CMK (cell line): ENCODE results near the gene STXBP4.

Experiments used
- DNase-seq: peaks from one replicate; pipeline ENCODE4 v3.0.0-alpha.2; 2010; ENCODE audit warnings: low read depth

Gene STXBP4

DNA sequence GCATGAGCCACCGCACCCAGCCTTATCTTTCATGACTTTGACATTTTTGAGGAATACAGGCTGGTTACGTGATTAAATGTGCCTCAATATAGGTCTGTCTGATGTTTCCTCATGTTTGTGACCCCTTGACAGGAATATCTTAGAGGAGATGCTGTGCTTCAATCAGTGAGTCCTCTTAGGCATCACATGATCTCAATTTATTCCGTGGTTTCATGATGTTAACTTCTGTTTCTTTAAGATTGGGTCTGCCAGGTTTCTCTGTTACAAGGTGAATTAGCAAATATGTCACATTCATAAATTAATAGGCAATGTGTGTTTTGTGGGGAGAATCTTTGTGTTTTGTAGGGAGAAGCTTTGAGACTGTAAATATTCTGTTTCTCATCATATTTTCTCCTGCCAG, 3.3 kb downstream of the STXBP4 start:
- no peak for DNase-seq

DNA sequence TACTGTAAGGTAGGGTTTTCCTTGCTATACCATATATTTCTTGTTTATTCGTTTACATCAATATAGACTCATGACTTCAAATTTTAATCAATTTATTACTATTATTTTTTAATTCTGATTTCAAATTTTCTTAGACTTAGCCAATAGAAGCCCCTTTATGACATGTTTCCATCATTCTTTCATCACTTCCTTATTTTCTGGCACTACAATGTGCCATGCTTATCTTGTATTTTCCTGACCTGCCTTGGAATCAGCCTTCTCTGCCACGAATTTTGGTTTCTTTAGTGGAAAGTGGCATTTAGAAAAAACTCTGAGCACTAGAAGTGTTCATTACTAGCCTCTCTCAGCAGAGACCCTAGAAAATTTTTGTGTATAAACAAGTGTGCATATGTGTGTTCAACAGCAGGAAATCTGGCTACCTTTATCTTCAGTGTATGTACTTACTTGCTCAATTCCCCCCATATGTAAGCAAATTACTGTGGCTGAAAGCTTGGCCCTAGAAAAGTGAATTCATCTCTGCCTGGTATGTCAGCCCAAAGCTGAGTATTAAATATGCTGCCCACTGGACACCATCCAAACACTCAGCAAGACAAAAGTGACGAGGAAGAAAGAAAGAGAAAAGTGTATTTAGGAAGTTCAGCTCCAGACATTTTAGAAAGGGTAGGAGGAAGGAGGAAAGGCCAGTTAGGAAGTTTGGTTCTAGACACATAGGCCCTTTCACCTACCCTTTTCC, 4.0 kb downstream of the STXBP4 start:
- no peak for DNase-seq

DNA sequence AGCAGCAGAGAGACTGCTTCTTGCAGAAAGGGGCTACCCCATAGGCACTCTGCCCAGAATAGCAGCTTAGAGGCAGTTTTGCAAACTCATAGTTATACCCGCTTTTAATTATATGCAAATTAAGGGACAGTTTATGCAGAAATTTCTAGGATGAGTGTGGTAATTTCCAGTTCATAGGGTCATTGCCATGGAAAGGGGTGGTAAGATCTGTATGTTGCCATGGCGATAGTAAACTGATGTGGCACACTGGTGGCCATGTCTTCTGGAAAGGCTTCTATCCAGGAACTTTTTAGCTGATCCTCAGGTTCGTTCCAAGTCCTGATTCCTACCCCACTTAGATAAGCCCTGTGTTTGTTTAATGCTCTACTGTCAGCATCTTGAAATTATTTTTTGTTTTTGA, 6.2 kb downstream of the STXBP4 start:
- no peak for DNase-seq

DNA sequence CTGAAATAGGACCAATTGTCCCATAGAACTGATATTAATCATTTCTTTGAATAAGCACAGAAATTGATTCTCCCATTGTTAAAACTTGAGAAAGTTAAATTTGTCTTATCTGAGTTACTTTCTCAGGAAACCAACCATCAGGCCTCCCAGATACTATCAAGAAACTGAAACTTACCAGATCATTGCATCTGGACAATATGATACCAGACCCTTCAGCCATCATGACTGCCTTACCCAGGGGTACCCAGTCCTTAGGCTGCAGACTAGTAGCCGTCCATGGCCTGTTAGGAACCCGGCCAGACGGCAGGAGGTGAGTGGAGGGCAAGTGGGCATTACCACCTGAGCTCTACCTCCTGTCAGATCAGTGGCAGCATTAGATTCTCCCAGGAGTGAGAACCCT, 7.8 kb downstream of the STXBP4 start:
- DNase-seq: no peak

DNA sequence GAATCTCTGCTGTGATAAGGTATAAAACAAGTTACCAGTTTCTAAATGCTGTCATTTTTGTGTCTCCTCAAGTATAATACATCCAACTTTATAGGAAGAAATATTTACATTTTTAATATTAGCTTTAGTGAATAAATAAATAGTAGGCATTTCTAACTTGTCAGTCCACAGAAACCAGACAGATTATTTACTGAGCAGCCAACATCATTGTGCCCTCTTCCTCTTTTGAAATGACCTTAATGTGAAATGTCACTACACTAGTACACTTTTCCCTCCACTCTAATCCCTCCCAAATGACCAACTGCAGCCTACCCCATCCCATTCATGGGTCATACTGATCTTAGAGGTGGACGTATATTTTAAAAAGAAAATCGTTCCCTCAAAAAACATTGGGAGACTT, 9.2 kb downstream of the STXBP4 start:
- DNase-seq: no peak

DNA sequence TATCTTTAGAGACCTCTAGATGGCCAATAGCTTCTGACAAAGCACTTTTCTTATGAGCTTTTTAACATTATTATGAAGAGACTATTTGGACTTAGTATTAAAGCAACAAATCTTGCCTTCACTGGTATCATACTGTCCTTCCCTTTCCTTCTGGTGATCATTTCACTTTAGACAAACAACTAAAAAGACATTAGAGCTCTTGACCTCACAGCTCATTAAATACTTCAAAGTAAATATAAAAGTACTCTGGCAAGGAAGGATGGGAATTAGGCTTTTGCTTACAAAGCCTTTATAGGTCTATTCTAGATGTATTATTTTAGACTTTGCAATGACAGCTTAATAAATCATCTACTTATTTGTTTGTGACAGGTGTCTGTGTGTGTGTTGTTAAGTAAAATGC, 11.1 kb downstream of the STXBP4 start:
- DNase-seq: no peak

DNA sequence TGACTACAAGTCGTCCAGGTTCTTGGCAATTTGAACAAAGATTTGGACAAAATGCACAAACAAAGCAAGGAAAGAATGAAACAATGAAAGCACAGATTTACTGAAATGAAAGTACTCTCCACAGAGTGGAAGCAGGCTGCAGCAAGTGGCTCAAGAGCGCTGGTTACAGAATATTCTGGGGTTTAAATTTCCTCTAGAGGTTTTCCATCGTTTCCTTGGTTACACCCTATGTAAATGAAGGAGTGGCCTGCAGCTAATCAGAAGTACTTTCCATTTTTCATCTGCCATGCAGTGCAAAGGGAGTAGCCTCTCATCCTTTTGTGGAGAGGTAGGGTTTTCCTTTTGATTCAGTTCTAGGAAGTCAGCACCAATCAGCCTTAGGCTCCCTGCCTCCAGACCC, 11.8 kb downstream of the STXBP4 start:
- DNase-seq: no peak

- DNase-seq: no peak
These were observed 13.8 kb downstream of the STXBP4 start for GRCh38 chr17:54982399-54982798.

- no peak for DNase-seq
These were observed 14.7 kb downstream of the STXBP4 start for GRCh38 chr17:54983260-54983659.

GRCh38 chr17:54985476-54985875, 16.9 kb downstream of the STXBP4 start:
- no peak for DNase-seq

DNA sequence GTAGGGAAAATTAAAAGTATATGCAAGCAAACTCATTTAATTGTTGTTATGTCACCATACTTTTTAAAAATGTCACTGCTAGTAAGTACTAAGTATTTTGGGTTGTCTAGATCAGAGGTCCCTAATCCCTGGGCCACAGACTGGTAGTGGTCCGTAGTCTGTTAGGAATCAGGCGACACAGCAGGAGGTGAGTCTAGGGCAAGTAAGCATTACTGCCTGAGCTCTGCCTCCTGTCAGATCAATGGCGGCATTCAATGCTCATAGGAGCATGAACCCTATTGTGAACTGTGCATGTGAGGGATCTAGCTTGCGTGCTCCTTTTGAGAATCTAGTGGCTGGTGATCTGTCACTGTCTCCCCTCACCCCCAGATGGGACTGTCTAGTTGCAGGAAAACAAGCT, 21.6 kb downstream of the STXBP4 start:
- no peak for DNase-seq

DNA sequence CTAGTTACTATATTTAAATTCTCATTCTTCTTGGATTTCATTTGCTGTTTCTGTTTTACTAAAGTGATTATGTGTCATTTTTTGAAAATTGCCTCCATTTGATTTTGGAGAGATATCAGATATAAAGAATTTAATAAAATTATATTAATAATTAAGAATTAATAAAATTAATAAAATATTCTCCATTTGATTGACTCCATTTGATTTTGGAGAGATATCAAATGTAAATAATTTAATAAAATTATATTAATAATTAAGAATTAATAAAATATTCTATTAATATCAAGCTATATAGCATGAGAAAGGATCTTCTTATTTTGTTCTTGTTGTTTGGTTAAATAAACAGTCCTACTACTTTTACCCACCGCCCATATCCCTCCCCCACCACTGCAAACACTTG, 23.0 kb downstream of the STXBP4 start:
- no peak for DNase-seq

DNA sequence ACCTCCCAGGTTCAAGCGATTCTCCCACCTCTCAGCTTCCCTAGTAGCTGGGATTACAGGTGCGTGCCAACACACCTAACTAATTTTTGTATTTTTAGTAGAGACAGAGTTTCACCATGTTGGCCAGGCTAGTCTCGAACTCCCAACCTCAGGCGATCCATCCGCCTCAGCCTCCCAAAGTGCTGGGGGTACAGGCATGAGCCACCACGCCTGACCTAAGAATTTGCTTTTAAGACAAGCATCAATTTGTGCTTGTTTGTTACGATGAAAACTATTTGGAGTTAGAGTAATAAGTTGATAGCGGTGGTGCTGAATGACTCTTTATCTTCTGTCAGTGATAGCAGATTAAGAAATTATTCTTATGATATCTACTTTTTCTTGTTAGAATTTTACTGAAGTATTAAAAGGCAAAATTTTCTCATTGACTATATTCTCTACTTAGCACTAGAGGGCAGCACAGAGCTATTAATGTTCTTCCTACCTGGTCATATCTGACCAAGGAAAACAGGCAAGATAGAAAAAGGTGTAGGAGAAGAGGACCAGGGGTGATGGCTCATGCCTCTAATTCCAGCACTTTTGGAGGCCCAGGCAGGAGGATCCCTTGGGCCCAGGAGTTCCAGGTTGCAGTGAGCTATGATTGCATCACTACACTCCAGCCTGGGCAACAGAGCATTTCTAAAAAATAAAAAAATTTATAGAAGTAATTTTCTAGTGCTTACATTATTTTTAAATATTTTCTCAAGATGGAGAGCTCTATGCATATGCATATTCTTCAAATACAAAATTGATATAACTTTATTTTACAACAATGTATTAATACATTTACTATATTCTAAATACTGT, 24.5 kb downstream of the STXBP4 start:
- DNase-seq: no peak

DNA sequence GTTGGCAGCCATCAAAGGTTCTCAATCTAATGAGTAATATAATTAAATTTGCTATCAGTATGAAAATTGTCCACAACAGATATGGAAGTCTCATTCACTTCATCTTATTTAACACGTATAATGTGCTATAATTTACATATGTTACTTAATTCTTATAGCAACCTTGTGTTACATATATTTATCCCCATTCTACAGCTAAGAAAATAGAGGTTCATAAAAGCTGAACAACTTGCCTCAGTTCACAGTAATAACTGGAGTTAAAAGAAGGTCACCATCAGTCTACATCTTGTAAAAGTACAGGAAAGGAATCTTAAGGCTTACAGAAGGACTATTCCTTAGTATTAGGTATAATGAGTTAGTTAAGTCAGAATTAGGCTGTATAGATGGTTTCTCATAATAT, 27.9 kb downstream of the STXBP4 start:
- DNase-seq: no peak

DNA sequence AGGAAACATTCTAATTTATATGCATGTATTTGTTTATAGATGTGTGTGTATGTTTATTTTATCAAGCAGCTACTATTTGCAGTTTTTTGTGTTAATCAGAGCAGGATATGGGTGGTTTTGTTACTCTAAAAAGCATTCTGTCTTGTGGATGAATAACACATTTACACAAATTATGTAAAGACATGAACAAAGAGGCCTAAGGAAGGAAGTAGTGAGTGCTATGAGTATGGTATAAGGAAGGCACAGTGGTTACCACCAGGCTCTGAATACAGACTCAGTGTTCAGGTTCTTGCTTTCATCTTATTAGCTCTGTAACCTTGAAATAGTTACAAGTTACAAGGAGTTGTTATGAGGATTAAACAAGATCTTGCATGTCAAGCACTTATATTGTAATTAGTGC, 33.9 kb downstream of the STXBP4 start:
- no peak for DNase-seq

DNA sequence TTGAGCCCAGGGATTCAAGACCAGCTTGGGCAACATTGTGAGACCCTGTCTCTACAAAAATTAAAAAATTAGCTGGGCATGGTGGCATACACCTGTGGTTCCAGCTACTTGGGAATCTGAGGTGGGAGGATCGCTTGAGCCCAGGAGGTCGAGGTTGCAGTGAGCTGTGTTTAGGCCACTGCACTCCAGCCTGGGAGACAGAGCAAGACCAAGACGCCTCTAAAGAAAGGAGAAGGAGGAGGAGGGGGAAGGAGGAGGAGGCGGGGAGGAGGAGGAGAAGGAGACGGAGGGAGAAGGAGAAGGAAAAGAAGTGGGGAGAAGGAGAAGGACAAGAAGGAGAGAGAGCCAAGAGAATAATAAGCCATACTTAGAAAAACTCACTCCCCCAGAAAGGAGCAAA, 35.9 kb downstream of the STXBP4 start:
- no peak for DNase-seq

- DNase-seq: no peak
These were observed 37.0 kb downstream of the STXBP4 start for GRCh38 chr17:55005520-55005919.

GRCh38 chr17:55023626-55024025, 55.1 kb downstream of the STXBP4 start:
- no peak for DNase-seq

GRCh38 chr17:55037828-55038227, 69.3 kb downstream of the STXBP4 start:
- no peak for DNase-seq

- DNase-seq: no peak
These were observed 69.7 kb downstream of the STXBP4 start for GRCh38 chr17:55038291-55038690.

GRCh38 chr17:55040611-55041010, 72.0 kb downstream of the STXBP4 start:
- DNase-seq: no peak

DNA sequence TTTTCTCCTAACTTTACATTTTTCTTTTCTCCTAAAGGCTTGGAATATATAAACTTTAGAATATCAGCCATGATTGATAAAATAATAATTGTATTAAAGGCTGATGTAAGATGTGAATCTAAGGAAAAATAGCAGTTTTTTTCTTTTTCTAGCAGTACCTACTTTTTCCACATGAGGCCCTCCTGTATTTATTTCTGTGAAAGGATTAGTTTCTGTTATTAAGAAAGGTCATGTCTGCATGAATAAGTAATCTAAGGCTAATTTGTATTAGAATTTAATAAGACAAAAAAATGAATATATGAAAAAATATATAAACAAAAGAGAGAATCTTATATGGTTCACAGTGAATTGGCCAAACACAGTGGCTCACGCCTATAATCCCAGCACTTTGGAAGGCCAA, 85.3 kb downstream of the STXBP4 start:
- DNase-seq: no peak

DNA sequence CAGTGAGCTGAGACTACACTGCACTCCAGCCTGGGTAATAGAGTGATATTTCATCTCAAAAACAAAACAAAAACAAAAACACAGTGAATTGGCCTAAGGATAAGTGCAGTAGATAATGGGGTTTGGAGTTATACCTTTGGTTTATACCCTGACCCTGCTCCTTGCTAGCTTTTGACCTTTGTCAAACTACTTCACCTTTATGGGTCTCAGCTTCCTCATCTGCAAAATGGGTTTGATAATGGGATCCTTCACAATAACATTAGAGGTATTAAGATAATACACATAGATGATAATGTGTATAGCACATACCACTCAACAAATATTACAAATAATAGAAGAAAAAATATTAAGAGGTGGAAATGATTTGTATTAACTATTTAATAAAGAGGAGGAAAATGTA, 85.9 kb downstream of the STXBP4 start:
- DNase-seq: no peak

DNA sequence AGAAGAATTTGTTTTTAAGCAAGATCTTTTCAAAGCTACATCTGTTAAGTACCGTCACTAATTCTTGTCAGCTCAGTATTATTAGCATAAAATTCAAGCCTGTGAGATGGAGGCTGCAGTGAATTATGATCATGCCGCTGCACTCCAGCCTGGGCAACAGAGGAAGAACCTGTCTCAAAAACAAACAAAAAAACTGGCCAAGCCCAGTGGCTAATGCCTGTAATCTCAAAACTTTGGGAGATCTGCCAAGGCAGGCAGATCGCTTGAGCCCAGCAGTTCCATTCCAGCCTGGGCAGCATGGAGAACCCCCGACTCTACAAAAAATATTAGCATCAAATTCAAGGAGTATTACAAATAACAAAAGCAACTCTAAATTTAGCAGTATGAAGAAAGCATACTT, 88.0 kb downstream of the STXBP4 start:
- no peak for DNase-seq
